GM12878 (cell line): ENCODE measurements around the gene TMEM79. TPM values are rescaled to one million over a fixed set of nuclear protein-coding genes. Genes with fewer than 3 reads are reported as not detected.

Experiments used
- ATAC-seq: fragments of 200-7000 bp; cut with Tn5 transposase; 3 replicates; pipeline ENCODE4 v1.9.1; 2020; ENCODE audit warnings: mild to moderate bottlenecking, moderate library complexity
- BruUV-seq: library from RNA; stranded (reverse); fragments of 400-500 nt; replicated peaks from 2 replicates; lab custom pipeline; 2021; lab: Mats Ljungman, UMichigan
- CTCF ChIA-PET: fragments of 300-600 bp; sonication (Branson Sonifier 250); formaldehyde crosslinking; extraction: SDS; loops from one replicate; lab custom pipeline; 2021; ENCODE audit warnings: inconsistent platforms; lab: Yijun Ruan, JAX
- POLR2A ChIA-PET: fragments of 350-600 bp; formaldehyde crosslinking; extraction: SDS; loops from one replicate; lab custom pipeline; 2021; ENCODE audit warnings: inconsistent platforms; lab: Charles Lee
- RAD21 ChIA-PET: fragments of 300-600 bp; sonication (Branson Sonifier 250); formaldehyde crosslinking; loops from one replicate; lab custom pipeline; 2023; ENCODE audit warnings: antibody characterized with exemption; ENCODE audit not compliant: unreplicated experiment; lab: Charles Lee
- SMC1A ChIA-PET: fragments of 300-600 bp; sonication (Branson Sonifier 250); formaldehyde crosslinking; loops from one replicate; lab custom pipeline; 2023; ENCODE audit not compliant: unreplicated experiment, uncharacterized antibody; lab: Charles Lee
- DNase-seq: peaks from one replicate; pipeline ENCODE4 v3.0.0-alpha.2; 2011; ENCODE audit warnings: low read depth, low spot score
- FAIRE-seq: peaks from 3 replicates; lab custom pipeline; 2011; peaks lifted over from hg19 to GRCh38; lab: Jason Lieb, UNC
- H2AFZ ChIP-seq: 2 replicates; pipeline ENCODE4 v1.6.0; 2011; ENCODE audit warnings: low read depth, low read length, control low read depth; ENCODE audit not compliant: control insufficient read depth
- H3K27ac ChIP-seq: 2 replicates; pipeline ENCODE4 v1.5.1; 2011; ENCODE audit warnings: control low read depth; ENCODE audit not compliant: control insufficient read depth, insufficient read depth
- H3K27me3 ChIP-seq, 2 experiments: replicated peaks in 1 of 2; 2 replicates each; pipeline versions ENCODE4 v1.6.0 to v1.6.1; 2011; ENCODE audit warnings: low read length in 1 of 2; ENCODE audit not compliant: control insufficient read depth in 2 of 2, insufficient read depth in 2 of 2
- H3K36me3 ChIP-seq, 2 experiments: 2 replicates each; pipeline ENCODE4 v1.5.1; 2011; ENCODE audit warnings: low read length in 1 of 2; ENCODE audit not compliant: control insufficient read depth in 2 of 2, insufficient read depth in 2 of 2
- H3K4me1 ChIP-seq: 2 replicates; pipeline ENCODE4 v1.6.1; 2011; ENCODE audit warnings: mild to moderate bottlenecking, low read length, moderate library complexity, mixed read lengths; ENCODE audit not compliant: control insufficient read depth, insufficient read depth
- H3K4me2 ChIP-seq: 2 replicates; pipeline ENCODE4 v1.6.0; 2011; ENCODE audit warnings: control low read depth; ENCODE audit not compliant: control insufficient read depth, insufficient read depth
- H3K4me3 ChIP-seq: fragments of 200-600 bp; sonication (generic); 2 replicates; pipeline ENCODE4 v1.5.1; 2016
- H3K79me2 ChIP-seq: 2 replicates; pipeline ENCODE4 v1.6.0; 2011; ENCODE audit warnings: low read length; ENCODE audit not compliant: control insufficient read depth, insufficient read depth
- H3K9ac ChIP-seq: 2 replicates; pipeline ENCODE4 v1.8.0; 2011; ENCODE audit warnings: low read length, control low read depth, mixed read lengths; ENCODE audit not compliant: control insufficient read depth, insufficient read depth
- H3K9me3 ChIP-seq: replicated peaks from 3 replicates; pipeline ENCODE4 v1.5.1; 2011; ENCODE audit warnings: mild to moderate bottlenecking, low read length; ENCODE audit not compliant: control insufficient read depth, insufficient read depth
- H4K20me1 ChIP-seq: 2 replicates; pipeline ENCODE4 v1.6.0; 2011; ENCODE audit not compliant: control insufficient read depth, insufficient read depth
- ATF7 ChIP-seq: fragments of 450-650 bp; IDR thresholded peaks from 2 replicates; pipeline ENCODE4 v1.6.1; 2016; ENCODE audit warnings: low read depth, mild to moderate bottlenecking
- BHLHE40 ChIP-seq, 2 experiments: fragments of 450-650 bp in 1 of 2; IDR thresholded peaks; 2 replicates each; pipeline ENCODE4 v1.6.1; 2011 to 2017; ENCODE audit warnings: low read depth in 2 of 2, borderline replicate concordance in 1 of 2, improper control_type of control experiment in 1 of 2, low read length in 1 of 2, mild to moderate bottlenecking in 1 of 2
- BMI1 ChIP-seq: fragments of 450-650 bp; IDR thresholded peaks from 2 replicates; pipeline ENCODE4 v1.6.1; 2016; ENCODE audit warnings: mild to moderate bottlenecking, moderate library complexity, borderline replicate concordance
- CBX5 ChIP-seq: sonication (generic); IDR thresholded peaks from 2 replicates; pipeline ENCODE4 v1.6.1; 2016; ENCODE audit warnings: low read depth, moderate library complexity, mild to moderate bottlenecking, inconsistent platforms
- FOXM1 ChIP-seq: IDR thresholded peaks from 2 replicates; pipeline ENCODE4 v1.6.1; 2012; ENCODE audit warnings: low read depth, mild to moderate bottlenecking, inconsistent platforms, low read length, moderate library complexity
- SIX5 ChIP-seq: IDR thresholded peaks from 2 replicates; pipeline ENCODE4 v1.6.1; 2011; ENCODE audit warnings: mild to moderate bottlenecking, low read depth, low read length, moderate library complexity; ENCODE audit not compliant: severe bottlenecking
- SREBF1 ChIP-seq: IDR thresholded peaks from 2 replicates; pipeline ENCODE4 v1.6.1; 2012; ENCODE audit warnings: mild to moderate bottlenecking, low read length
- SREBF2 ChIP-seq: IDR thresholded peaks from 2 replicates; pipeline ENCODE4 v1.6.1; 2012; ENCODE audit warnings: mild to moderate bottlenecking, low read length
- TARDBP ChIP-seq: IDR thresholded peaks from 2 replicates; pipeline ENCODE4 v1.6.1; 2016; ENCODE audit warnings: borderline replicate concordance
- TCF12 ChIP-seq: IDR thresholded peaks from 2 replicates; pipeline ENCODE4 v1.6.1; 2011; ENCODE audit warnings: low read depth, mild to moderate bottlenecking, low read length
- YBX1 ChIP-seq: fragments of 450-650 bp; IDR thresholded peaks from 2 replicates; pipeline ENCODE4 v1.6.1; 2016; ENCODE audit warnings: antibody characterized with exemption
- ZNF274 ChIP-seq: IDR thresholded peaks from one replicate; pipeline ENCODE4 v1.8.0; 2011; ENCODE audit not compliant: insufficient read length, insufficient read depth
- WGBS: methylation state at CpG from one replicate; pipeline ENCODE4 v1.1.6; 2016; ENCODE audit warnings: low lambda C conversion rate; ENCODE audit not compliant: insufficient replicate concordance, insufficient coverage; ENCODE audit errors: missing lambda C conversion rate; 5-methylcytosine and 5-hydroxymethylcytosine counted together
- in situ Hi-C: fragments of 300-500 bp; cut with MboI; formaldehyde crosslinking; loops from 9 replicates; pipeline ENCODE4 v1.14.3; 2018; ENCODE audit warnings: mixed read lengths
- intact Hi-C: fragments of 100-400 bp; cut with micrococcal nuclease; formaldehyde crosslinking; loops from one replicate; pipeline ENCODE4 v1.14.2; 2022; ENCODE audit not compliant: unreplicated experiment
- polyA plus RNA-seq, 11 experiments: library from polyadenylated mRNA; depleted of rRNA in 4 of 11; unstranded in 6 of 11; stranded (reverse) in 5 of 11; fragments of >200 nt; fragmentation: Nextera tagmentation in 4 of 11; fragmentation: Illumina TruSeq in 1 of 11; extraction: Ambion mirVana in 4 of 11; extraction: Trizol in 1 of 11; gene quantifications; 1 replicate in 1 of 11; 2 replicates in 10 of 11; pipeline versions ENCODE4 v1.2.1 to v1.2.3, GENCODE V29; 2011 to 2016; ENCODE audit warnings: inconsistent platforms in 2 of 11, missing spikeins in 2 of 11, low read depth in 1 of 11
- total RNA-seq, 4 experiments: library from RNA; depleted of rRNA in 3 of 4; stranded (reverse); fragments of >200 nt in 3 of 4; fragmentation: Illumina TruSeq in 1 of 4; extraction: Trizol in 1 of 4; gene quantifications; 2 replicates each; pipeline versions ENCODE4 v1.2.1 to v1.2.3, GENCODE V29; 2013 to 2021
- TF ChIP-seq, protein P1 (sequence below): IDR thresholded peaks from 2 replicates; pipeline ENCODE4 v1.6.1; 2011; ENCODE audit warnings: low read depth, low read length, improper control_type of control experiment, borderline replicate concordance
- TF ChIP-seq, protein P2 (sequence below): fragments of 450-650 bp; formaldehyde crosslinking; IDR thresholded peaks from 2 replicates; pipeline ENCODE4 v1.4.0; 2022; ENCODE audit warnings: mild to moderate bottlenecking, moderate library complexity
- TF ChIP-seq, protein P3 (sequence below): IDR thresholded peaks from 2 replicates; pipeline ENCODE4 v1.6.1; 2011; ENCODE audit warnings: borderline replicate concordance, low read depth, mild to moderate bottlenecking, moderate library complexity, low read length; ENCODE audit not compliant: insufficient read depth, poor library complexity, severe bottlenecking
- TF ChIP-seq, protein P4 (sequence below): fragments of 450-650 bp; conservative IDR thresholded peaks from 2 replicates; pipeline ENCODE4 v1.6.1; 2017; ENCODE audit warnings: mild to moderate bottlenecking, moderate library complexity
- TF ChIP-seq, protein P5 (sequence below): IDR thresholded peaks from 2 replicates; pipeline ENCODE4 v1.6.1; 2011; ENCODE audit warnings: mild to moderate bottlenecking, low read depth, low read length, moderate library complexity; ENCODE audit not compliant: insufficient replicate concordance

The TMEM79 gene
- total and polyA plus RNA-seq, 10 of the 15 experiments (the other 5 are each of a cell fraction or from before 2014, with no cell fraction given) = 0.47 to 5.2 (median 3.8) TPM

DNA sequence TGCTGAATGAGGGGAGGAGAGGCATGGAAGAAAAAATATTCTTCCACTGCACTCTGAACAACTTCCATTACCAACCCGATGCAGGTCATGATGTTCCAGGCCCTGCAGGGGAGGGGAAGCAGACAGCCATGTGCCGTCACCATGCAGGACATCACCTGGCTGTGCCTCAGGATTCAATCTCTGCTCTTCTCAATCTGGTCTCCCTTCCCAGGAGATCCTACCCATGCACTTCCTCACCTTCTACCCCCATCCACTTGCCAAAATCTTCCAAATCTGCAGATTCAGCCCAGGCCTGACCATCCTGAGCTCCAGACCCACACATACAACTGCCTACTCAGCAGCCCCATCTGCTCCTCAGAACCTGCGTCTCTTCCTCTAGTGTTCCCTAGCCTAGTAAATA, 30.5 kb upstream of the TMEM79 start:
- in situ Hi-C loops = no loop called here
- 91% methylated on average over 3 of the region's 3 CpGs for WGBS
- SMC1A ChIA-PET = no interaction called here
- H3K4me2 ChIP-seq = no peak overlapping the region
- peaks cover 22 to 50% of the 10 kb centered on the region in 2 experiments for H3K36me3 ChIP-seq
- TF ChIP-seq BMI1 (no peak), SREBF1 (no peak), CBX5 (no peak), ZNF274 (no peak), SIX5 (no peak), ATF7 (no peak), SREBF2 (no peak), TARDBP (no peak), FOXM1 (no peak), YBX1 (no peak), BHLHE40 (IDR thresholded peaks at IDR 0.05; ENCODE audit: borderline replicate concordance in 1 of 2, low read depth in 2 of 2, low read length in 1 of 2) (no peak), TCF12 (no peak)
- TF ChIP-seq, protein P1, sequence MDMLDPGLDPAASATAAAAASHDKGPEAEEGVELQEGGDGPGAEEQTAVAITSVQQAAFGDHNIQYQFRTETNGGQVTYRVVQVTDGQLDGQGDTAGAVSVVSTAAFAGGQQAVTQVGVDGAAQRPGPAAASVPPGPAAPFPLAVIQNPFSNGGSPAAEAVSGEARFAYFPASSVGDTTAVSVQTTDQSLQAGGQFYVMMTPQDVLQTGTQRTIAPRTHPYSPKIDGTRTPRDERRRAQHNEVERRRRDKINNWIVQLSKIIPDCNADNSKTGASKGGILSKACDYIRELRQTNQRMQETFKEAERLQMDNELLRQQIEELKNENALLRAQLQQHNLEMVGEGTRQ = no peak
- TF ChIP-seq, protein P2, sequence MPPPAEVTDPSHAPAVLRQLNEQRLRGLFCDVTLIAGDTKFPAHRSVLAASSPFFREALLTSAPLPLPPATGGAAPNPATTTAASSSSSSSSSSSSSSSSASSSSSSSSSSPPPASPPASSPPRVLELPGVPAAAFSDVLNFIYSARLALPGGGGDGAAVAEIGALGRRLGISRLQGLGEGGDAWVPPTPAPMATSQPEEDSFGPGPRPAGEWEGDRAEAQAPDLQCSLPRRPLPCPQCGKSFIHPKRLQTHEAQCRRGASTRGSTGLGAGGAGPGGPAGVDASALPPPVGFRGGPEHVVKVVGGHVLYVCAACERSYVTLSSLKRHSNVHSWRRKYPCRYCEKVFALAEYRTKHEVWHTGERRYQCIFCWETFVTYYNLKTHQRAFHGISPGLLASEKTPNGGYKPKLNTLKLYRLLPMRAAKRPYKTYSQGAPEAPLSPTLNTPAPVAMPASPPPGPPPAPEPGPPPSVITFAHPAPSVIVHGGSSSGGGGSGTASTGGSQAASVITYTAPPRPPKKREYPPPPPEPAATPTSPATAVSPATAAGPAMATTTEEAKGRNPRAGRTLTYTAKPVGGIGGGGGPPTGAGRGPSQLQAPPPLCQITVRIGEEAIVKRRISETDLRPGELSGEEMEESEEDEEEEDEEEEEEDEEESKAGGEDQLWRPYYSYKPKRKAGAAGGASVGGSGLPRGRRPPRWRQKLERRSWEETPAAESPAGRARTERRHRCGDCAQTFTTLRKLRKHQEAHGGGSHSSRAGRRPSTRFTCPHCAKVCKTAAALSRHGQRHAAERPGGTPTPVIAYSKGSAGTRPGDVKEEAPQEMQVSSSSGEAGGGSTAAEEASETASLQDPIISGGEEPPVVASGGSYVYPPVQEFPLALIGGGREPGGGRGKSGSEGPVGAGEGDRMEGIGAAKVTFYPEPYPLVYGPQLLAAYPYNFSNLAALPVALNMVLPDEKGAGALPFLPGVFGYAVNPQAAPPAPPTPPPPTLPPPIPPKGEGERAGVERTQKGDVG (CRISPR knock-in tag) = no peak
- TF ChIP-seq, protein P3, sequence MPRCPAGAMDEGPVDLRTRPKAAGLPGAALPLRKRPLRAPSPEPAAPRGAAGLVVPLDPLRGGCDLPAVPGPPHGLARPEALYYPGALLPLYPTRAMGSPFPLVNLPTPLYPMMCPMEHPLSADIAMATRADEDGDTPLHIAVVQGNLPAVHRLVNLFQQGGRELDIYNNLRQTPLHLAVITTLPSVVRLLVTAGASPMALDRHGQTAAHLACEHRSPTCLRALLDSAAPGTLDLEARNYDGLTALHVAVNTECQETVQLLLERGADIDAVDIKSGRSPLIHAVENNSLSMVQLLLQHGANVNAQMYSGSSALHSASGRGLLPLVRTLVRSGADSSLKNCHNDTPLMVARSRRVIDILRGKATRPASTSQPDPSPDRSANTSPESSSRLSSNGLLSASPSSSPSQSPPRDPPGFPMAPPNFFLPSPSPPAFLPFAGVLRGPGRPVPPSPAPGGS = no peak
- TF ChIP-seq, protein P4, sequence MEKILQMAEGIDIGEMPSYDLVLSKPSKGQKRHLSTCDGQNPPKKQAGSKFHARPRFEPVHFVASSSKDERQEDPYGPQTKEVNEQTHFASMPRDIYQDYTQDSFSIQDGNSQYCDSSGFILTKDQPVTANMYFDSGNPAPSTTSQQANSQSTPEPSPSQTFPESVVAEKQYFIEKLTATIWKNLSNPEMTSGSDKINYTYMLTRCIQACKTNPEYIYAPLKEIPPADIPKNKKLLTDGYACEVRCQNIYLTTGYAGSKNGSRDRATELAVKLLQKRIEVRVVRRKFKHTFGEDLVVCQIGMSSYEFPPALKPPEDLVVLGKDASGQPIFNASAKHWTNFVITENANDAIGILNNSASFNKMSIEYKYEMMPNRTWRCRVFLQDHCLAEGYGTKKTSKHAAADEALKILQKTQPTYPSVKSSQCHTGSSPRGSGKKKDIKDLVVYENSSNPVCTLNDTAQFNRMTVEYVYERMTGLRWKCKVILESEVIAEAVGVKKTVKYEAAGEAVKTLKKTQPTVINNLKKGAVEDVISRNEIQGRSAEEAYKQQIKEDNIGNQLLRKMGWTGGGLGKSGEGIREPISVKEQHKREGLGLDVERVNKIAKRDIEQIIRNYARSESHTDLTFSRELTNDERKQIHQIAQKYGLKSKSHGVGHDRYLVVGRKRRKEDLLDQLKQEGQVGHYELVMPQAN = no peak
- TF ChIP-seq, protein P5, sequence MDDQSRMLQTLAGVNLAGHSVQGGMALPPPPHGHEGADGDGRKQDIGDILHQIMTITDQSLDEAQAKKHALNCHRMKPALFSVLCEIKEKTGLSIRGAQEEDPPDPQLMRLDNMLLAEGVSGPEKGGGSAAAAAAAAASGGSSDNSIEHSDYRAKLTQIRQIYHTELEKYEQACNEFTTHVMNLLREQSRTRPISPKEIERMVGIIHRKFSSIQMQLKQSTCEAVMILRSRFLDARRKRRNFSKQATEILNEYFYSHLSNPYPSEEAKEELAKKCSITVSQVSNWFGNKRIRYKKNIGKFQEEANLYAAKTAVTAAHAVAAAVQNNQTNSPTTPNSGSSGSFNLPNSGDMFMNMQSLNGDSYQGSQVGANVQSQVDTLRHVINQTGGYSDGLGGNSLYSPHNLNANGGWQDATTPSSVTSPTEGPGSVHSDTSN = no peak
- TF ChIP-seq, all 136 proteins: peak for 0
- Histone ChIP-seq H4K20me1 (no peaks in the 10 kb centered on the region), H3K9ac (no peak overlapping the region), H3K4me3 (no peak overlapping the region), H3K27me3 (no peaks in the 10 kb centered on the region), H3K79me2 (no peaks in the 10 kb centered on the region), H3K27ac (no peak overlapping the region), H3K4me1 (no peaks in the 10 kb centered on the region), H2AFZ (no peak overlapping the region), H3K9me3 (no peaks in the 10 kb centered on the region)
- no peak for FAIRE-seq
- BruUV-seq = no TSS peak
- ChIA-PET RAD21 (no interaction called here), CTCF (no interaction called here), POLR2A (interaction anchor here (0.5 kb wide), 1 partner anchor 13 kb away, joined by 5 read pairs; no protein-coding TSS in a partner anchor)
- ATAC-seq = no peak
- intact Hi-C loops = no loop called here
- DNase-seq = no peak
